ENCODE measurements around the gene MAPT. TPM values are rescaled to one million over a fixed set of nuclear protein-coding genes. Genes with fewer than 3 reads are reported as not detected.

The MAPT gene
- total and polyA plus RNA-seq, 2 of the 13 experiments (the other 11 are each of a cell fraction or from before 2014, with no cell fraction given) = 2.1 to 2.8 TPM

DNA sequence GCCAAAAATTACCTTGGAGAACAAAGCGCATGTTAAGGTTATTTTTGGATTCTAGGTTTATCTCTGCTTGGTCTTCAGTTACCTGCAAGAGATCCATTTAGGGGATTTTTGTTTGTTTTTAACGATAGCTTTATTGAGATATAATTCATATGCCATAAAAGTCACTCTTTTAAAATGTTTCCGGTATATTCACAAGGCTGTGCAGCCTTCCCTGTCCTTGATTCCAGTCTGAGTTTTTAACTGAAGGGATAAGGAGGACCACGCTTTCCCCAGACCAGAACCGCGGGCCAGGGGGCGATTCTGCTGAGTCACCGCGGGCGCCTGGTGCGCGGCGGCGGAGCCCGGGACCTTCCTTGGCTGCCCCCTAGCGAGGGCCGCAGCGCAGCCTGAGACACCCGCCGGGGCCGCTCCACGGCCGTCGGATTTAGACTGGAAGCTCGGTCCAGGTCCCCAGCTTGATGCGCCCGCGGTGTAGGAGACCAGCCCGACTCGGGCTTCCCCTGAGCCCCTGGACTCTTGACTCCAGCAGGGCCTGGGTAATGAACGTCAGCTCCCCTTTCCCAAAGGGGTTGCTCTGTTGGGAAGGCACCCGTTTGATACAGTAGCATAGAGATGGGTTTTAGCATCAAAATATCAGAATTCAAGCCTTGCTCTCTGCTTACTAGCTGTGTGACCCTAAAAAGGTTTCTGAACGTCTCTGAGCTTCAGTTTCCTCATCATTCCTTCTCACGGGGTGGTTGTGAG lies 54.7 kb downstream of the MAPT start (continued):
- TF ChIP-seq, protein P1, sequence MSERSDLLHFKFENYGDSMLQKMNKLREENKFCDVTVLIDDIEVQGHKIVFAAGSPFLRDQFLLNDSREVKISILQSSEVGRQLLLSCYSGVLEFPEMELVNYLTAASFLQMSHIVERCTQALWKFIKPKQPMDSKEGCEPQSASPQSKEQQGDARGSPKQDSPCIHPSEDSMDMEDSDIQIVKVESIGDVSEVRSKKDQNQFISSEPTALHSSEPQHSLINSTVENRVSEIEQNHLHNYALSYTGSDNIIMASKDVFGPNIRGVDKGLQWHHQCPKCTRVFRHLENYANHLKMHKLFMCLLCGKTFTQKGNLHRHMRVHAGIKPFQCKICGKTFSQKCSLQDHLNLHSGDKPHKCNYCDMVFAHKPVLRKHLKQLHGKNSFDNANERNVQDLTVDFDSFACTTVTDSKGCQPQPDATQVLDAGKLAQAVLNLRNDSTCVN (CRISPR knock-in tag; IDR thresholded peaks at IDR 0.05; ENCODE audit: borderline replicate concordance) = peak; percentile 35; the same call in 1 of the 2 replicates
- TF ChIP-seq ZNF850 (CRISPR knock-in tag; conservative IDR thresholded peaks at IDR 0.05) (peak; percentile 77; the same call in 1 of the 2 replicates), NFRKB (IDR thresholded peaks at IDR 0.05) (no peak), SIN3B (IDR thresholded peaks at IDR 0.05; ENCODE audit: low read length) (no peak), MAFG (CRISPR knock-in tag; IDR thresholded peaks at IDR 0.05) (peak; percentile 99), DMAP1 (CRISPR knock-in tag; IDR thresholded peaks at IDR 0.05) (peak; percentile 68; the same call in 1 of the 2 replicates), NCOA5 (CRISPR knock-in tag; IDR thresholded peaks at IDR 0.05) (no peak), ZC3H4 (CRISPR knock-in tag; IDR thresholded peaks at IDR 0.05; ENCODE audit: borderline replicate concordance) (no peak), ZKSCAN8 (CRISPR knock-in tag; IDR thresholded peaks at IDR 0.05; ENCODE audit: borderline replicate concordance) (peak; percentile 60; the same call in 1 of the 2 replicates), SPEN (CRISPR knock-in tag; IDR thresholded peaks at IDR 0.05; ENCODE audit: low read depth) (peak; percentile 39; the same call in 1 of the 2 replicates), ZNF678 (CRISPR knock-in tag; IDR thresholded peaks at IDR 0.05) (0 out of 2 replicates have a peak, but pooled peaks have one; percentile 39), ZNF569 (CRISPR knock-in tag; IDR thresholded peaks at IDR 0.05; ENCODE audit: borderline replicate concordance) (no peak), ZBTB8A (CRISPR knock-in tag; IDR thresholded peaks at IDR 0.05; ENCODE audit: borderline replicate concordance, low read depth) (no peak), GPN1 (CRISPR knock-in tag; IDR thresholded peaks at IDR 0.05; ENCODE audit: borderline replicate concordance) (no peak), PCBP1 (IDR thresholded peaks at IDR 0.05; ENCODE audit: borderline replicate concordance, low read depth, low read length) (no peak), PHB2 (IDR thresholded peaks at IDR 0.05; ENCODE audit: partially characterized antibody) (no peak), SMC3 (IDR thresholded peaks at IDR 0.05; ENCODE audit: low read length) (peak; percentile 38; the same call in 1 of the 2 replicates), PHF8 (CRISPR knock-in tag; IDR thresholded peaks at IDR 0.05) (peak; percentile 20; the same call in 1 of the 2 replicates), GTF3A (CRISPR knock-in tag; conservative IDR thresholded peaks at IDR 0.05) (no peak)
- TF ChIP-seq, protein P2, sequence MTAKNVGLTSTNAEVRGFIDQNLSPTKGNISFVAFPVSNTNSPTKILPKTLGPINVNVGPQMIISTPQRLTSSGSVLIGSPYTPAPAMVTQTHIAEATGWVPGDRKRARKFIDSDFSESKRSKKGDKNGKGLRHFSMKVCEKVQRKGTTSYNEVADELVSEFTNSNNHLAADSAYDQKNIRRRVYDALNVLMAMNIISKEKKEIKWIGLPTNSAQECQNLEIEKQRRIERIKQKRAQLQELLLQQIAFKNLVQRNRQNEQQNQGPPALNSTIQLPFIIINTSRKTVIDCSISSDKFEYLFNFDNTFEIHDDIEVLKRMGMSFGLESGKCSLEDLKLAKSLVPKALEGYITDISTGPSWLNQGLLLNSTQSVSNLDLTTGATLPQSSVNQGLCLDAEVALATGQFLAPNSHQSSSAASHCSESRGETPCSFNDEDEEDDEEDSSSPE (CRISPR knock-in tag; IDR thresholded peaks at IDR 0.05) = 0 out of 2 replicates have a peak, but pooled peaks have one; percentile 30
- TF ChIP-seq, protein P3, sequence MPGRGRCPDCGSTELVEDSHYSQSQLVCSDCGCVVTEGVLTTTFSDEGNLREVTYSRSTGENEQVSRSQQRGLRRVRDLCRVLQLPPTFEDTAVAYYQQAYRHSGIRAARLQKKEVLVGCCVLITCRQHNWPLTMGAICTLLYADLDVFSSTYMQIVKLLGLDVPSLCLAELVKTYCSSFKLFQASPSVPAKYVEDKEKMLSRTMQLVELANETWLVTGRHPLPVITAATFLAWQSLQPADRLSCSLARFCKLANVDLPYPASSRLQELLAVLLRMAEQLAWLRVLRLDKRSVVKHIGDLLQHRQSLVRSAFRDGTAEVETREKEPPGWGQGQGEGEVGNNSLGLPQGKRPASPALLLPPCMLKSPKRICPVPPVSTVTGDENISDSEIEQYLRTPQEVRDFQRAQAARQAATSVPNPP (CRISPR knock-in tag; IDR thresholded peaks at IDR 0.05) = no peak
- TF ChIP-seq, protein P4, sequence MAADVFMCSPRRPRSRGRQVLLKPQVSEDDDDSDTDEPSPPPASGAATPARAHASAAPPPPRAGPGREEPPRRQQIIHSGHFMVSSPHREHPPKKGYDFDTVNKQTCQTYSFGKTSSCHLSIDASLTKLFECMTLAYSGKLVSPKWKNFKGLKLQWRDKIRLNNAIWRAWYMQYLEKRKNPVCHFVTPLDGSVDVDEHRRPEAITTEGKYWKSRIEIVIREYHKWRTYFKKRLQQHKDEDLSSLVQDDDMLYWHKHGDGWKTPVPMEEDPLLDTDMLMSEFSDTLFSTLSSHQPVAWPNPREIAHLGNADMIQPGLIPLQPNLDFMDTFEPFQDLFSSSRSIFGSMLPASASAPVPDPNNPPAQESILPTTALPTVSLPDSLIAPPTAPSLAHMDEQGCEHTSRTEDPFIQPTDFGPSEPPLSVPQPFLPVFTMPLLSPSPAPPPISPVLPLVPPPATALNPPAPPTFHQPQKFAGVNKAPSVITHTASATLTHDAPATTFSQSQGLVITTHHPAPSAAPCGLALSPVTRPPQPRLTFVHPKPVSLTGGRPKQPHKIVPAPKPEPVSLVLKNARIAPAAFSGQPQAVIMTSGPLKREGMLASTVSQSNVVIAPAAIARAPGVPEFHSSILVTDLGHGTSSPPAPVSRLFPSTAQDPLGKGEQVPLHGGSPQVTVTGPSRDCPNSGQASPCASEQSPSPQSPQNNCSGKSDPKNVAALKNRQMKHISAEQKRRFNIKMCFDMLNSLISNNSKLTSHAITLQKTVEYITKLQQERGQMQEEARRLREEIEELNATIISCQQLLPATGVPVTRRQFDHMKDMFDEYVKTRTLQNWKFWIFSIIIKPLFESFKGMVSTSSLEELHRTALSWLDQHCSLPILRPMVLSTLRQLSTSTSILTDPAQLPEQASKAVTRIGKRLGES (CRISPR knock-in tag; IDR thresholded peaks at IDR 0.05; ENCODE audit: borderline replicate concordance) = no peak
- TF ChIP-seq, protein P5, sequence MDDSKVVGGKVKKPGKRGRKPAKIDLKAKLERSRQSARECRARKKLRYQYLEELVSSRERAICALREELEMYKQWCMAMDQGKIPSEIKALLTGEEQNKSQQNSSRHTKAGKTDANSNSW (CRISPR knock-in tag; IDR thresholded peaks at IDR 0.05; ENCODE audit: borderline replicate concordance) = no peak

Measured in HepG2 (cell line).